Measurements from ENCODE around the gene RNF167. TPM values are rescaled to one million over a fixed set of nuclear protein-coding genes. Genes with fewer than 3 reads are reported as not detected.

RNF167 gene
- total RNA-seq, 1 donor from 2014 or later, result 108 TPM

DNA sequence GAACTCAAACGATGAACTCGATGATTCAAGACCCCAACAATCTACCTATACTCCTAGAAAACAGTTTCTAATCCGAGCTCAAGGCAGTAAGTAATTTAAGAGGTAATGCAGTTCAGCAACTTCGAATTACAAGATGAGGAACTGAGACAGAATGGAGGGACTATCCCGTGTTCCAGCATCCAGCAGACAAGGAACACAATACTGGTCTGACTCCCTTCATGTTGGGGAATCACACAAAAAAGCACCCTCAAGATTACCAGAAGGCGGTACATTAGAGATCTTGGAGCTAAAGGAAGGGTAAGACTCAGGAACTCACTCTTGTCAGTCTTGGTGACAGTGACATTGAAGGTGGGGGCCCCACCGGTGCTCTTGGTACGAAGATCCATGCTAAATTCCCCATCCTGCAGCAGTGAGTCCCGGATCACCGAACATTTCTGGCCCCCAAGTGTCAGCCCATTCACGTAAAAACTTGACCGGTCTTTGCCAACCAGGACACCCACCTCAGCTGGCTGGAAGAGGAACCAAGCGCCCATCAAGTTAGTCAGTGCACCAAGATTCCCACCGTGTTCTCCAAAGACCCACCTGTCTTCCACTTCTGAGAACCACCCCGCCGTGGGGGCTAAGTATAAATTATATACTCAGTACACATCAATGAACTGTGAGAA lies 6.4 kb downstream of the RNF167 start:
- POLR2A ChIA-PET, result interaction anchor here (0.6 to 12.1 kb wide), 19 partner anchors 7 to 1032 kb away, joined by 3 to 391 read pairs (median 6); partner anchors contain the start of genes ARRB2, C17orf107, CAMTA2 and CYB5D2
- CTCF ChIA-PET, result interaction anchor here (1.0 kb wide), 2 partner anchors 21 to 37 kb away, joined by 3 to 7 read pairs; partner anchors contain the start of gene SPAG7
- H3K9me3 Mint-ChIP-seq, result no peaks in the 10 kb centered on the region
- H3K36me3 Mint-ChIP-seq (ENCODE audit: low read depth), result peaks cover 57% of the 10 kb centered on the region
- peaks cover 69% of the 10 kb centered on the region for H3K4me1 Mint-ChIP-seq
- H3K27ac Mint-ChIP-seq, result peak overlapping the region; percentile 100
- ATAC-seq (ENCODE audit: low read depth) (no peak), DNase-seq (no peak)
- intact Hi-C loops (cut with micrococcal nuclease), result loop anchor here (5.0 to 10.0 kb wide), 6 partner anchors 139 to 1034 kb away; partner anchors contain the start of genes ATP2A3, MED11, NUP88 and PLD2
- H3K4me3 Mint-ChIP-seq, result peak overlapping the region; percentile 100
- peaks cover 2% of the 10 kb centered on the region for H3K27me3 Mint-ChIP-seq
- TF ChIP-seq, protein P1, sequence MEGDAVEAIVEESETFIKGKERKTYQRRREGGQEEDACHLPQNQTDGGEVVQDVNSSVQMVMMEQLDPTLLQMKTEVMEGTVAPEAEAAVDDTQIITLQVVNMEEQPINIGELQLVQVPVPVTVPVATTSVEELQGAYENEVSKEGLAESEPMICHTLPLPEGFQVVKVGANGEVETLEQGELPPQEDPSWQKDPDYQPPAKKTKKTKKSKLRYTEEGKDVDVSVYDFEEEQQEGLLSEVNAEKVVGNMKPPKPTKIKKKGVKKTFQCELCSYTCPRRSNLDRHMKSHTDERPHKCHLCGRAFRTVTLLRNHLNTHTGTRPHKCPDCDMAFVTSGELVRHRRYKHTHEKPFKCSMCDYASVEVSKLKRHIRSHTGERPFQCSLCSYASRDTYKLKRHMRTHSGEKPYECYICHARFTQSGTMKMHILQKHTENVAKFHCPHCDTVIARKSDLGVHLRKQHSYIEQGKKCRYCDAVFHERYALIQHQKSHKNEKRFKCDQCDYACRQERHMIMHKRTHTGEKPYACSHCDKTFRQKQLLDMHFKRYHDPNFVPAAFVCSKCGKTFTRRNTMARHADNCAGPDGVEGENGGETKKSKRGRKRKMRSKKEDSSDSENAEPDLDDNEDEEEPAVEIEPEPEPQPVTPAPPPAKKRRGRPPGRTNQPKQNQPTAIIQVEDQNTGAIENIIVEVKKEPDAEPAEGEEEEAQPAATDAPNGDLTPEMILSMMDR (IDR thresholded peaks at IDR 0.05), result no peak

- TF ChIP-seq, protein P1 (IDR thresholded peaks at IDR 0.05), result no peak
- Mint-ChIP-seq H3K9me3 (no peaks in the 10 kb centered on the region), H3K36me3 (ENCODE audit: low read depth) (peaks cover 52% of the 10 kb centered on the region), H3K27me3 (peaks cover 2% of the 10 kb centered on the region), H3K4me3 (peak overlapping the region; percentile 100), H3K27ac (peak overlapping the region; percentile 100), H3K4me1 (peaks cover 63% of the 10 kb centered on the region)
- ChIA-PET POLR2A (interaction anchor here (0.6 to 12.1 kb wide), 20 partner anchors 7 to 1033 kb away, joined by 3 to 391 read pairs (median 7); partner anchors contain the start of genes ARRB2, C17orf107, CAMTA2 and CYB5D2), CTCF (interaction anchor here (1.6 kb wide), 1 partner anchor 40 kb away, joined by 3 read pairs; no protein-coding TSS in a partner anchor)
- no peak for ATAC-seq (ENCODE audit: low read depth)
- intact Hi-C loops (cut with micrococcal nuclease), result loop anchor here (5.0 to 10.0 kb wide), 6 partner anchors 140 to 1035 kb away; partner anchors contain the start of genes ATP2A3, MED11, NUP88 and PLD2
- DNase-seq, result no peak
These were observed 6.9 kb downstream of the RNF167 start for GRCh38 chr17:4947010-4947410.

GRCh38 chr17:4947411-4948165 lies 7.5 kb downstream of the RNF167 start:
- ChIA-PET CTCF (interaction anchor here (1.0 to 1.6 kb wide), 3 partner anchors 8 to 39 kb away, joined by 3 to 4 read pairs (median 3); partner anchors contain the start of genes RNF167 and SLC25A11), POLR2A (interaction anchor here (0.6 to 12.1 kb wide), 29 partner anchors 8 to 1033 kb away, joined by 3 to 391 read pairs (median 6); partner anchors contain the start of genes ARRB2, C17orf107, CAMTA2 and CHRNE)
- H3K9me3 Mint-ChIP-seq, result no peaks in the 10 kb centered on the region
- H3K27ac Mint-ChIP-seq, result peak overlapping the region; percentile 100
- TF ChIP-seq, protein P1 (IDR thresholded peaks at IDR 0.05), result no peak
- H3K4me3 Mint-ChIP-seq, result peak overlapping the region; percentile 100
- peaks cover 46% of the 10 kb centered on the region for H3K36me3 Mint-ChIP-seq (ENCODE audit: low read depth)
- ATAC-seq (ENCODE audit: low read depth) (peak; percentile 6), DNase-seq (peak; percentile 66)
- H3K27me3 Mint-ChIP-seq, result peaks cover 2% of the 10 kb centered on the region
- intact Hi-C loops (cut with micrococcal nuclease), result loop anchor here (2.0 to 10.0 kb wide), 9 partner anchors 39 to 1035 kb away; partner anchors contain the start of genes ARRB2, ATP2A3, MED11 and NUP88
- H3K4me1 Mint-ChIP-seq, result peaks cover 58% of the 10 kb centered on the region

DNA sequence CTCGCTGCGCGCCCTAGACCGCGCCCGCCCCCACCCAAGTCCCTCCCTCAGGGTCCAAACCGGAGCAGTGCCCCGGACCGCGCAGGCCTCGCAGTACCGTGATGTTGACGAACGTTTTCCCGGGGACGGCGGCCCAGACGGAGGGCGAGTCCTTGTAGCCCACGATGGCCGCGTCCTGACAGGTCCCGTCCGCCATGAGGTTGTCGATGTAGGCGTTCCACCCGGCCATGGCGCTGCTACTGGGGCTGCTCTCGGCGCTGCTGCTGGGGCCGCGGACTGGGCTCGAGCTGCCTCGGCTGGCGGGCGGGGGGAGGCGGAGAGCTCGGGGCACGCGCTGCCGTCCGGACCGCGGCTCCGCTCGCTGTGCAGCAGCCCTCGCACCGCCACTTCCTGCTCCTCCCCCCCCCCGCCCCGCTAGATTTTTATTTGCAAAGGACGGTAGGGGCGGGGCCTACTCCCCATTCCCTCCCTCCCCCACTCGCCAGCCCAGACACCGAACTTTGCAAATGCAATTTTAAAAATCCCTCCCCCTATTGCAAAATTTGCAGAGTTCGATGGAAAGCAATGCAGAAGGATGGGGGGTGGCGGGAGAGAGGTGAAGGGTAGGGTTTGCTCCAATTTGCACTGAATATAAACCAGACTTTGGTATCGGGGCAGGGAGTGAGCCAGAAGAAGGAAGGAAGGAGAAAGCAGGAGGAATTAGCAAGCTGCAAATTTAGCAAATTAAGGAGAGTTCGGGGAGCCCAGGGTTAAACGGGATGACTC lies 8.3 kb downstream of the RNF167 start, which contains the start of gene PFN1:
Gene PFN1 (minus strand): TSS at position 365 of the 765 bp plus-strand sequence. CDS start 136 bp downstream, at position 229.
- intact Hi-C loops (cut with micrococcal nuclease), result loop anchor here (2.0 to 10.0 kb wide), 9 partner anchors 40 to 1036 kb away; partner anchors contain the start of genes ARRB2, ATP2A3, MED11 and NUP88
- H3K27ac Mint-ChIP-seq, result peak within 1 kb of the TSS; percentile 100
- H3K27me3 Mint-ChIP-seq, result peaks cover 2% of the 10 kb centered on the region
- ATAC-seq (ENCODE audit: low read depth), result peak; percentile 54
- H3K4me1 Mint-ChIP-seq, result peaks cover 50% of the 10 kb centered on the region
- peaks cover 39% of the 10 kb centered on the region for H3K36me3 Mint-ChIP-seq (ENCODE audit: low read depth)
- ChIA-PET POLR2A (interaction anchor here (0.6 to 12.1 kb wide), 24 partner anchors 9 to 1302 kb away, joined by 3 to 391 read pairs (median 6); partner anchors contain the start of genes ARRB2, CAMTA2, CHRNE and CYB5D2), CTCF (interaction anchor here (0.8 to 1.6 kb wide), 5 partner anchors 8 to 39 kb away, joined by 3 to 5 read pairs (median 3); partner anchors contain the start of genes CAMTA2, RNF167, SLC25A11 and SPAG7)
- DNase-seq, result peak; percentile 74
- TF ChIP-seq, protein P1 (IDR thresholded peaks at IDR 0.05), result no peak
- no peaks in the 10 kb centered on the region for H3K9me3 Mint-ChIP-seq
- peak within 1 kb of the TSS; percentile 100 for H3K4me3 Mint-ChIP-seq
